ENCODE data around the gene MYBBP1A. TPM values are rescaled to one million over a fixed set of nuclear protein-coding genes. Genes with fewer than 3 reads are reported as not detected.

Gene MYBBP1A
- total RNA-seq, 2 donors from 2014 or later = 47.5 to 95.4 TPM

DNA sequence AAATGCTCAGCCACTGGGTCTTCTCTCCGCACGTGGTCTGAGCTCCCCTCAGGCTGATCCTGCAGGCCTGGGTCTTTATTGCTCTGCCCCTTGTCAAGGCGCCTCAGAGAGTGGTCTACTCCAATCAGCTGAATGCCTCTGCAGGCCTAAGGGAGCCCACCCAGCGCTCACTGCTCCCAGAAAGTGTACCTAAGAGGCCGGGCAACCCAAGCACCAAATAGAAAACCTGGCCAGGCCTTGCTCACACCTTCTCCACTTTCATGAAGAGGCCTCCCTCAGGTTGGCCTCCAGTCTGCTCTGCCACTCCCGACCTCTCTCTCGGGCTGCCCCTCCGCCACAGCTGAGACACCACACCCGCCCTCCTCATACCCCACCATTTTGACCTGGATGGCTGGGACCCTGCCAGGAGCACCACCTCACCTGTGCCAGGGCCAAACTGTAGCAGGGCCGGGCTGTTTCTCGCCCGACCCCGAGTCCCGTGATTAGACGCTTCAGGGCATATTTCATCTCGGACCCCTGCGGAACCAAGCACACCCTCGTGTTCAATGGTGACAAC is 665 bp downstream of the MYBBP1A start:
- Mint-ChIP-seq H3K27ac (peak overlapping the region; percentile 96), H3K27me3 (no peaks in the 10 kb centered on the region), H3K4me3 (peak overlapping the region; percentile 92), H3K36me3 (ENCODE audit: low read depth) (peaks cover 60% of the 10 kb centered on the region), H3K4me1 (peaks cover 16% of the 10 kb centered on the region), H3K9me3 (no peaks in the 10 kb centered on the region)
- no peak for ATAC-seq (replicated peaks)

DNA sequence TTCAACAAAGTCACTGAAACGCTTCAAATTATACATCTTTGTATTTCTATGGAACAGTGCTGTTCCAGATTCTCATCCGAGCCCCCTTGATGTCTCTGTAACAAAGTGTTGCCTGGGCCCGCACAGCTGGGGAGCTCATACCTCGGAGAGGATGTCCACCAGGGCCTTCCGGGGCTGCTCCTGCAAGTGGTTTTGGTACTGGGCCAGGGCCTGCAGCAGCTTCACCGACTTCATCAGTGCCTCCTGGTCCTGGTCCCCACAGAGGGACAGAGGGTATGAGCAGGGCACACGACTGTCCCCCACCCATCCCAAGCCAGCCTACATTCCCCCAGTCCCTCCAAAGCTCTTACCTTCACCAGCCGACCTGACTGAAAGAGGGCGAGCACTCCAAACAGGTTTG is 1.5 kb downstream of the MYBBP1A start:
- peak overlapping the region; percentile 92 for H3K4me3 Mint-ChIP-seq
- H3K4me1 Mint-ChIP-seq = peaks cover 16% of the 10 kb centered on the region
- no peaks in the 10 kb centered on the region for H3K9me3 Mint-ChIP-seq
- H3K27ac Mint-ChIP-seq = no peak overlapping the region
- ATAC-seq (replicated peaks) = no peak
- no peaks in the 10 kb centered on the region for H3K27me3 Mint-ChIP-seq
- peaks cover 67% of the 10 kb centered on the region for H3K36me3 Mint-ChIP-seq (ENCODE audit: low read depth)

- H3K27ac Mint-ChIP-seq = no peak overlapping the region
- H3K36me3 Mint-ChIP-seq (ENCODE audit: low read depth) = peaks cover 72% of the 10 kb centered on the region
- ATAC-seq (replicated peaks) = no peak
- H3K27me3 Mint-ChIP-seq = no peaks in the 10 kb centered on the region
- H3K9me3 Mint-ChIP-seq = no peaks in the 10 kb centered on the region
- no peak overlapping the region for H3K4me3 Mint-ChIP-seq
- H3K4me1 Mint-ChIP-seq = peaks cover 16% of the 10 kb centered on the region
These were observed 3.2 kb downstream of the MYBBP1A start for GRCh38 chr17:4551796-4552525.

DNA sequence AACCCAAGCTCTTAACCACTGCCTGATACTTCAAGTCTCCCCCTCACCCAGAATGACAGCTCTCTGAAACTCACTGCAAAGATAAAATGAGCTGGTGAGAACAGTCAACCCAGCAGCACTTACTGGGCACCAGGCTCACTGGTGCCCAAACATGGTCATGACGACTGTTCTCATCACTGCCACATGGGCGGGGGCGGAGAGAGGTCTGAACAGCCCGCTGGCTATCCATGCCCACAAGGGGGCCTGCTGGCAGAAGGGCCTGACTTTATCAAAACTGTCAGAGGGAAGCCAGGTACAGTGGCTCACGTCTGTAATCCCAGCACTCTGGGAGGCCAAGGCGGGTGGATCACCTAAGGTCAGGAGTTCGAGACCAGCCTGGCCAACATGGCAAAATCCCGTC is 4.0 kb downstream of the MYBBP1A start:
- ATAC-seq (replicated peaks) = no peak
- no peak overlapping the region for H3K4me3 Mint-ChIP-seq
- peaks cover 80% of the 10 kb centered on the region for H3K36me3 Mint-ChIP-seq (ENCODE audit: low read depth)
- peaks cover 14% of the 10 kb centered on the region for H3K4me1 Mint-ChIP-seq
- peak overlapping the region; percentile 63 for H3K27ac Mint-ChIP-seq
- H3K9me3 Mint-ChIP-seq = no peaks in the 10 kb centered on the region
- H3K27me3 Mint-ChIP-seq = no peaks in the 10 kb centered on the region

GRCh38 chr17:4550534-4551039 is 4.6 kb downstream of the MYBBP1A start:
- Mint-ChIP-seq H3K36me3 (ENCODE audit: low read depth) (peaks cover 83% of the 10 kb centered on the region), H3K27ac (peak overlapping the region; percentile 63), H3K4me3 (no peak overlapping the region), H3K4me1 (peaks cover 8% of the 10 kb centered on the region), H3K27me3 (no peaks in the 10 kb centered on the region), H3K9me3 (no peaks in the 10 kb centered on the region)
- no peak for ATAC-seq (replicated peaks)

- Mint-ChIP-seq H3K4me3 (no peak overlapping the region), H3K27me3 (no peaks in the 10 kb centered on the region), H3K4me1 (peaks cover 6% of the 10 kb centered on the region), H3K36me3 (ENCODE audit: low read depth) (peaks cover 82% of the 10 kb centered on the region), H3K27ac (no peak overlapping the region), H3K9me3 (no peaks in the 10 kb centered on the region)
- ATAC-seq (replicated peaks) = no peak
These were observed 5.2 kb downstream of the MYBBP1A start for GRCh38 chr17:4549781-4550533.

- H3K36me3 Mint-ChIP-seq (ENCODE audit: low read depth) = peaks cover 76% of the 10 kb centered on the region
- ATAC-seq (replicated peaks) = no peak
- peaks cover 3% of the 10 kb centered on the region for H3K4me1 Mint-ChIP-seq
These were observed 6.3 kb downstream of the MYBBP1A start for GRCh38 chr17:4548721-4549531.

GRCh38 chr17:4548061-4548461 is 7.1 kb downstream of the MYBBP1A start:
- Mint-ChIP-seq H3K4me3 (no peak overlapping the region), H3K4me1 (no peaks in the 10 kb centered on the region), H3K36me3 (ENCODE audit: low read depth) (peaks cover 75% of the 10 kb centered on the region), H3K27me3 (no peaks in the 10 kb centered on the region), H3K9me3 (no peaks in the 10 kb centered on the region), H3K27ac (no peak overlapping the region)
- ATAC-seq (replicated peaks) = no peak

More at GRCh38 chr17:4548721-4549531, 6.3 kb downstream of the MYBBP1A start:
- Mint-ChIP-seq H3K27me3 (no peaks in the 10 kb centered on the region), H3K9me3 (no peaks in the 10 kb centered on the region), H3K27ac (no peak overlapping the region), H3K4me3 (no peak overlapping the region)

DNA sequence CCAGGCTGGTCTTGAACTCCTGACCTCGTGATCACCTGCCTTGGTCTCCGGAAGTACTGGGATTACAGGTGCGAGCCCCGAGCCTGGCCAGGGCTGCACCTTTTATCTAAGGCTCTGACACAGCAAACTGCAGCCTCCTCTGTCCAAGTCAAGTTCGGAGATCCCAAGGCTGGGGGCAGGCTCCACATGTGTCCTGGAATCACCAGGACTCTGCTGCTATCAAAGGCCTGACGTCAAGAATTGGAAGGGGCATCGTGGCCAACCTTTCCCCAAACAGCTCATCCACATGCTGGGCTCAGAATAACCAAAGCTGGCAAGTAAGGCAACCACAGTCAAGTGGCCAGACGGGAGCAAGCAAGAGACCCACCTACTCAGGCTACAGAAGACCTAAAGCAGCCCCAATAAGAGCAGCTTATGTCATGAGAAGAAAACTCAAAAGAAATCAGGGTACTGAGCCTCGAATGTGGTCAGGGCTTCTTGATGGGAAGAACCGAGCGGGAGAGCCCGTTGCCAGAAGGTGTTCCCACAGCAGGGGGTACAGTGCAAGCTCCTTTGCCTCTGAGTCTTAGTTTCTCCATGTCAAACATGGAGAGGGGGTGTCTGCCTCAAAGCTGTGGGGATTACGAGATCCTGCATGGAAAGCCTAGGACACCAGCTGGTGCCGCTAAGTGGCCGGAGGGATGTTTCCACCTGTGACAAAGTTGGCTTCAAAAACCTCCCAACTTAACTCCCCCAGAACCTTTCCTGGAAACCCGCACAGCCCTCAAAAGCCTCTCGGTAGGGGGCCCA is 7.9 kb downstream of the MYBBP1A start:
- Mint-ChIP-seq H3K4me3 (no peak overlapping the region), H3K36me3 (ENCODE audit: low read depth) (peaks cover 75% of the 10 kb centered on the region), H3K4me1 (no peaks in the 10 kb centered on the region), H3K9me3 (no peaks in the 10 kb centered on the region), H3K27ac (no peak overlapping the region), H3K27me3 (no peaks in the 10 kb centered on the region)
- no peak for ATAC-seq (replicated peaks)

- Mint-ChIP-seq H3K27ac (no peak overlapping the region), H3K27me3 (no peaks in the 10 kb centered on the region), H3K9me3 (no peaks in the 10 kb centered on the region), H3K4me3 (no peak overlapping the region), H3K4me1 (no peaks in the 10 kb centered on the region), H3K36me3 (ENCODE audit: low read depth) (peaks cover 74% of the 10 kb centered on the region)
- ATAC-seq (replicated peaks) = no peak
These were observed 9.8 kb downstream of the MYBBP1A start for GRCh38 chr17:4545217-4545951.

- H3K9me3 Mint-ChIP-seq = no peaks in the 10 kb centered on the region
- ATAC-seq (replicated peaks) = no peak
- no peak overlapping the region for H3K27ac Mint-ChIP-seq
- no peaks in the 10 kb centered on the region for H3K4me1 Mint-ChIP-seq
- peaks cover 74% of the 10 kb centered on the region for H3K36me3 Mint-ChIP-seq (ENCODE audit: low read depth)
- no peak overlapping the region for H3K4me3 Mint-ChIP-seq
- no peaks in the 10 kb centered on the region for H3K27me3 Mint-ChIP-seq
These were observed 10.3 kb downstream of the MYBBP1A start for GRCh38 chr17:4544951-4545216.

GRCh38 chr17:4544135-4544950 is 10.8 kb downstream of the MYBBP1A start:
- Mint-ChIP-seq H3K27ac (no peak overlapping the region), H3K36me3 (ENCODE audit: low read depth) (peaks cover 74% of the 10 kb centered on the region), H3K27me3 (no peaks in the 10 kb centered on the region), H3K9me3 (no peaks in the 10 kb centered on the region), H3K4me3 (no peak overlapping the region), H3K4me1 (no peaks in the 10 kb centered on the region)
- no peak for ATAC-seq (replicated peaks)
